ENCODE measurements around the gene RBMS3.
"Not testable (repeated sequence)": the region's sequence is repeated elsewhere in the genome, so short reads cannot be mapped to it uniquely, and the experiment has no call there.

Gene RBMS3

GRCh38 chr3:29976871-29977270, 696.0 kb downstream of the RBMS3 start:
- no peak for DNase-seq

DNA sequence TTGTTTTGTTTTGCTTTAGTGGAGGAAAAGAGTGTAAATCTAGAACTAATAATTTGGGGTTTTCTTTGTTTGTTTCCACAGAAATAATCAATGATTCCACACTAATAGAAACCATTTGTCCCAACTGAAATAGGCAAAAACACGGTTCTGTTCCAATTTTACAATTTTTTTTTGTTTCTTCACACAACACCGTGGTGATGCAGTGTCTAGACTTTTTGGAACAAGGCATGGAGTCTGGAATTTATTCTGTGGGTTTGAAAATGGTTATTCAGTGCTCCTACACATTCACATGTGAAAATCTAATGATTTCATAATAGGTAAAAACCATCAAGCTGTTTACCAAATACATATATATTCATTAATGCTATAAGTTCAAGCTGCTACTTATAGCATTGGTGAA, 696.5 kb downstream of the RBMS3 start:
- DNase-seq: no peak

DNA sequence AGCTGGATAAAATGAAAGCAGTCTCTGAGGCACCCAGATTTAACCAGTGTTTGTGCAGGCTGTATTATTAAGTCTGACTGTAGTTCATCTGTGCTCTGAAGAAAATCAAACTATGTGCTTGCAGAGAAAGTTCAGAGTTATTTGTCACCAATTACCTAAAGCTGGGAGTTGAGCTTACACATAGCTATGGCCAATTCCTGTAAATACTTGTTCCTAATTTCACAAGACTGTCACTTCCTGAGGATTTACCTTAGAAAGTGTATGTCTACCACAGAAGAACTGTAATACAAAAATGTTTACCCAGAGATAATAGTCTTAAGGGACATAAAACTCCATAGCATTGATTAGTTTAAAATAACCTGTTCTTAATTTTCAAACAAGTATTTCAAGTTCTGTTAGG, 697.2 kb downstream of the RBMS3 start:
- no peak for DNase-seq

- no peak for DNase-seq
Observed at GRCh38 chr3:29991198-29991597, 710.3 kb downstream of the RBMS3 start.

GRCh38 chr3:30002797-30003196, 721.9 kb downstream of the RBMS3 start:
- no peak for DNase-seq

GRCh38 chr3:30003741-30004140, 722.9 kb downstream of the RBMS3 start:
- no peak for DNase-seq

DNA sequence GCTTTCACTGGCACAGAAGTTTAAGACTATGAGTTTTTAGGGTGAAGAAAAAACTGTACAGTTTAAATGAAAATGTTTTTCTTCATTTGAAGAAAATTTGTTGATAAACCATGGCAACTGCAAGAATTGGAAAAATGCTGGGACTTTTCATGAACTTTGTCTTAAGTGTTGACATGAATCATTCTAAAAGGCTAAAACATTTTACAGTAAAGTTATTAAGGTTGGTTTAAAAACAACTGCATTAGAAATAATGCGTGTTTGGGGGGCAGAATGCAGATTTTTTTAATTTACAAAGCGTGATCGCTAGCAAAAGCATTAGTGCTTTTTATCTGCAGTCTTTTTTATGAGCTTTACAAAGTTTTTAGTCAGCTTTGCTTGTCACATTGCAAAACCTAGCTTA, 723.6 kb downstream of the RBMS3 start:
- DNase-seq: no peak

DNA sequence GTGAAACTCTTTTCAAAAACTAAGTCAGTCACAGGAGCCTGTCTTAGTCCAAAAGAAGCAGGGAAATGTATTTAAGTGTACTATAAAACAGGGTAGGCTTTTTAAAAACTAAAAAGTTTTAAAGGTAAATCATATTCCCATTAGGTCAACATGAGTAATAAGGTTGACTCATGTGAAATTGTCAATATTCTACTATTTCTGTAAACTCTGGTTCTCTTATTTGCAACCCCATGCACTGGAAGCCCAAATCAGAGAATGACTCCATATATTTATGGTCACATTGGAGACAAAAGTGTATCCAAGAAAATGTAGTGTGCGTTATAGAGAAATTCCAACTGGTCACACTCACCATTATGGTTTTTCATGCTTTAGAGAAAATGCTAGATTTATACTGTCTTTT, 725.2 kb downstream of the RBMS3 start:
- no peak for DNase-seq

DNA sequence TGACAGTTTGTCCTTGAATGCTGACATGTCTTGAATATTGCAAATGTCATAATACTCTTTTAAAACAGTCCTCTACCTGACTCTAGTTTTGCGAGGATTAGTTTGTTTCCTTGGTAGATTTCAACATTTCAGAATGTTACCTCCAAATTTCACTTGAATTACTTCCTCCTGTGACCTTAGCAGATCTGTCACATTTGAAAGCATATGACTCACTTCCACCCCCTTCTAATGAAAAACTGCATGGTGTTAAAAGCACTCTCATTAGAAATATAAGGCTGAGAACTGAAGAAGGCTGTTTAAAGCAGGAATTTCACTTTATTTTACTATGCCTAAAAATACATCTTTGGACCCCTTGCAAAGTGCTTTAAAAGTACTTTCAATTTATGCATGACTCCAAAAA, 726.8 kb downstream of the RBMS3 start:
- no peak for DNase-seq

DNA sequence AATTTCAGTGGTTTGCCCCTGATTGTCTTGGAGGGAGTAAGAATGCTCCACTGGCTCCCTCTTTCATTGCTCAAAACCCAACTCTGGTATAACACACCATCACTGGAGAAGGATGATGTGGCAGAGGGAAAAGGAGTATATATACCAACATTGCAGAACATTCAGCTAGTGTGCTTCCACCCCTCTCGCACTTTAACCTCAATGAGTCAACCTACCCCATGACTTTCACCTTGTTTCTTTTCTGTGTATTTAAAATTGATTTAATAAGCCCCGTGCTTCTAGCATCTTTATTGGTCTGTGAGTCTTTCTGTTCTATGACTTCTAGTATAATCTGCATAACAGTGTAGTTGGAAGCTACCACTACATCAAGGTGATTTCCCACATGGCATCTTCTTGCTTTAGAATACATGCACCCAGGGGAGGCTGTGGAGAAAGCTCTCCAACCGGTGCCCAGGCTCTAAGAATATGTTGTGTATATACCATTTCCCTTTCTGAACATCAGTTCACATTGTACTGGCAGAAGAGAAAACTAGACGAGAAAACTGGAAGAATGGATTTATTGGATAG, 730.4 kb downstream of the RBMS3 start:
- no peak for DNase-seq

DNA sequence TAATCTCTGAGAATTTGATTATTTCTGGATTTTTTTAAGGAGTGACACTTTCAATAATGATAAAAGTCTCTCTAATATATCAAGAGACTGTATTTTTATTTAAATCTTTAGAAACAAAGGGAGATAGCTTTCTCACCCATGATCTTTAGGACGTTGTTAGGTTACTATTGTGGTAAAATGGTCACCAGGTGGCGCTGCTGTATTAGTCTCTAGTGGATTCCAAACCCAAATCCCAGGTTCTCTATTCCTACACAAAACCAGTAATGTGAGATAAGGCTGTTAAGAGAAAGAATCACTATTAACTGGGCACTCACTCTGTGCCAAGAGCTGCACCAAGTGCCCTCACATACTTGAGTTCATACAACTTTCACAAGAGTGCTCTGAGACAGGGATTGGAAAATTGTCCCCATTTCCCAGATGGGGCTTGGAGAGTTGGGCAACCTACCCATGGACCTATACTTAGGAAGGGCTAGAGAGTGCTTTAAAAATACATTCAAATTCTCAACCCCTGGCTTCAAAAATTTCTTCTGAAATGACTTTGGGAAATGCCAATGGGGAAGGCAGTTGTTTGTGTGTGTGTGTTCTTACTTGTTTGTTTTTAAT, 732.2 kb downstream of the RBMS3 start:
- DNase-seq: peak in 5 of 6 experiments; percentile 1 to 28 (median 7)

- no peak for DNase-seq
Observed at GRCh38 chr3:30017901-30018300, 737.0 kb downstream of the RBMS3 start.

- DNase-seq: no peak
Observed at GRCh38 chr3:30020380-30020779, 739.5 kb downstream of the RBMS3 start.

DNA sequence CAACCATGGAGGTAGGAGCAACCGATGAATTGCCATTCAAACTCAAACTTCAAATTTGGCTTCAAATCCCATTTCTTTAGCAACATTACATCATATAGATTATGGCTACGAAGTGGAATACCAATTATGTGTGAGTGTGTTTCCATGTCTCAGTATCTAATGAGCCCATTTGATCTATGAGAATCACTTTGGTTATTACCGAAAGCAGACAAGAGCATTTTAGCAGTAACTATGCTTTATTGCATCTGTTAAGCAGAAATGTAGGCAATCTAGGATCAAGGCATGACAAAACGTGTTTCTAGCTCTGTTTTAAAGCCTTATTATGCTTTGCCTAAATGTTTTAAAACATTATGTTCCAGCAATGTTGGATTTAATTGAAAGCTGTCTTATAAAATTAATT, 743.6 kb downstream of the RBMS3 start:
- no peak for DNase-seq

GRCh38 chr3:30026851-30027250, 746.0 kb downstream of the RBMS3 start:
- DNase-seq: no peak

DNA sequence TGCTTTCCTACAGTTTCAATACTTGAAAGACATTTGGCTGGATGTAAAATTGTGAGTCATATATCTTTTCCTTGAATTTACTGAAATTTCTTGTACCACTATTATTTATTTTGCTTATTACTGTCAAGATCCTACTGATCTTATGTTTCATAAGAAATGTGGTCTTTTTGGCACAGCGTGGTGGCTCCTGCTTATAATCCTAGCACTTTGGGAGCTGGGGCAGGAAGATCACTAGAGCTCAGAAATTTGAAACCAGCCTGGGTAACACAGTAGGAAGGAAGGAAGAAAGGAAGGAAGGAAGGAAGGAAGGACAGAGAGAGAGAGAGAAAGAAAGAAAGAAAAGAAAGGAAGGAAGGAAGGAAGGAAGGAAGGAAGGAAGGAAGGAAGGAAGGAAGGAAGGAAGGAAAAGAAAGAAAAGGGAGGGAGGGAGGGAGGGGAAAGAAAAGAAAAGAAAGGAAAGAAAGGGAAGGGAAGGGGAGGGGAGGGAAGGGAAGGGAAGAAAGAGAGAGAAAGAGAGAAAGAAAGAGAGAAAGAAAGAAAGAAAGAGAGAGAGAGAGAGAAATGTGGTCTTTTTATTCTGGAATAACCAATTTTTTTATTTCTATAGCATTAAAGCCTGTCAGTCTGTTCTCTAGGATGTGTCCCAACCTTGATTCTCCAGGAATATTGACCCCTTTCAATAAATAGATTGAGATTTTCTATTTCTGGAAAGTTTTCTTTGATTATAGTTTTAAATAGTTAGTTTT, 753.5 kb downstream of the RBMS3 start:
- no peak for DNase-seq

DNA sequence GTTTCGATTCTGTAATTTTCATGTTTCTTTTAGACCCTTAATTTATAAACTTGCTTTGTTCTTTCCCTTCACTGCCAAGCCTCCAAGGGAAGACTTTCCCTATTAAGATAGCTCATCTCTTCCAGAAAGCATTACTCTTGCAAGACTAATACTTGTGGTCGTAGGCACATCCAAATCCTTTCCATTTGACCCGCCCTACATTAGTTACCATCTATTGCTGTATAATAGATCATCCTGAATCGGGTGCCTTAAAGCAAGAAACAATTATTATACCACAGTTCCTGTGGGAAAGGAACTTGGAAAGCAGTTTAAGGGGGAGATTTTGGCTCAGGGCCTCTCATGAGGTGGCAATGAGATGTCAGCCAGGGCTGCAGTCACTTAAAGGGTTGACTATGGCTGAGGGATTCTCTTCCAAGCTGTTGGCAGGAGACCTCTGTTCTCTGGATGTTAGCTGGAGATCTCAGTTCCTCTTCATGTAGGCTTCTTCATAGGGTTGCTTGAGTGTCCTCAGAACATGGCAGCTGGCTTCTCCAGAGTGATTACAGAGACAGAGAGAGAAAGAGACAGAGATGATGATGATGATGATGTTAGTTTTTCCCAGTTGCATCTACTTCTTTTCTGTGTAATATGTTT, 755.2 kb downstream of the RBMS3 start:
- no peak for DNase-seq

DNA sequence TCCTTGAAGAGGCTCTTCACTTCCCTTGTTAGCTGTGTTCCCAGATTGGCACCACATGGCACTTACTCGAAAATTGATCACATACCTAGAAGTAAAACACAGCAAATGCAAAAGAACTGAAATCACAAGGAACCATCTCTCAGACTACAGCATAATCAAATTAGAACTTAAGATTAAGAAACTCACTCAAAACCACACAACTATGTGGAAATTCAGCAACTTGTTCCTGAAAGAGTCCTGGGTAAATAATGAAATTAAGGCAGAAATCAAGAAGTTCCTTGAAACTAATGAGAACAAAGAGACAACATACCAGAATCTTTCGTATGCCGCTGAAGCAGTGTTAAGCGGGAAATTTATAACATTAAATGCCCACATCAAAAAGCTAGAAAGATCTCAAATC, 759.3 kb downstream of the RBMS3 start:
- no peak for DNase-seq

GRCh38 chr3:30041481-30041880, 760.6 kb downstream of the RBMS3 start:
- DNase-seq: not testable (repeated sequence)

DNA sequence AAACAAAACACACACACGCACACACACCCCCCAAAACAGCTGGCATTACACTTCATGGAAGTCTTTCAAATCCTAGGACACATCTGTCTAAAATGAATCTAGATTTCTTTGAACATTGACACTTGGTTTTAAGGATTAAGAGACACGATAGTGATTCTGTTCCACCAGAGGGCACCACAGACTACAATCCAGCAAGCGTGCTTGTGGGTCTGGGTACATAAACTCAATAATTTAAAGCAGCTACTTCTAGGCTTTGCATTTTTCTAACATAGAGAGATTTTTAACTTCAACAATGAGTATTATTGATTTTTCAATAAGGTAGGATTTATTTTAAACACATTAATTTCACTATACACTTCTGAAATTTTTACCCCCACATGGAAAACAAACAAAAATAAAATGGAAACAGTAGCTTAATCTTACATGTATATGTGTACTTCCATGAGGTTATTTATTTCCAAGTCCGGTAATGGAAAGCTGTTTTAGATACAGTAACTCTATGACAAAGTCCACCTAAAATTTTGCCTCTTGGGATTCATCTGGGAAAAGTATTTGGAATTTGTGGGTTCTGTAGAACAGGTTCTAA, 761.5 kb downstream of the RBMS3 start:
- DNase-seq: peak; percentile 22 to 66 (median 50)

DNA sequence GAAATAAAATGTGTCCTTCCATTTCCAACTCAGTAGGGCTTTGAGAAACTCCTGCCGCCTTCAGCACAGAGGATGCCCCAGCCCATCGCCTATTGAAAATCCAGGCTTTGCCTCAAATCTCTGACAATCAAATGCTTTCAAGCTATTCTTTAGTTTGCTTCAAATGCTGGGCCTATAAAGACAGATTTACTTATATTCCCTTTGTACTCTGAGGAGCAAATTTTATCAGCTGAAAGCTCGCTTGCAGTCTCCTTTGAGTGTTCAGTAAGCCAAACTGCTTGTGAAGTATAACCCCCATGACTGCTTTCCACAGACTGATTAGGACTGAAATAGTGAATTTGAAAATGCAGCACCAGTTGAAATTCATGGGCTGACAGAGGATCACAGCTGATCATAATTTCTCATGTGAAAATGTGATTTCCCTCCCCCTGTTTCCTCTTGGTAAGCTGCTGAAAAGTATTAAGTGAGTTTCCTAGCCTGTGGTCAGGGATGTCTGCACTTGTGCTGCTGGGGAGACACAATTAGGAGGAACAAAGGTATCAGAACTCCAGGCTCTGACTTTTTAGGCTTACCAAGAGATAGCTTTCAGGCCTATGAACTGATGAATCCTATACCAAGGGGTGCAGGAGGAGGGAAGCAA, 762.2 kb downstream of the RBMS3 start:
- DNase-seq: no peak

DNA sequence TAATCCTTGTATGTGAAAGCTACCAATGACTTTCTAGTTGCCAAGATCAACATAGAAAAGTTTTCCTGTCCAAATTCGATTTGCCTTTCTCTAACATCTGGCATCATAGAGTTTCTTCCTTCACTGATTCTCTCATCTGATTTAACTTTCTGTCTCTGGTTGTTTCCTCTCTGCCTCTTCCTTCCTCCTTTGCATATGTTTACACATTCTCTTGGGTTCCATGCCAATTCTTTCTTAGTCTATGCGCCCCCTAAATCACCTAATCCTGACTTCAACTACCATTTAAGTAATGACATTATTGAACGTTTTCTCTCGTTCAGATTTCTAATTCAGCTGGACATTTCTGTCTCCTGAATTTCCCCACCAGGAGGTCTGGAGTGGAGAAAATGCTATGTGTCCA, 763.6 kb downstream of the RBMS3 start:
- no peak for DNase-seq

GRCh38 chr3:30048431-30048830, 767.6 kb downstream of the RBMS3 start:
- no peak for DNase-seq

Data from stimulated activated naive CD4-positive, alpha-beta T cell (primary cell).